ENCODE results near the gene KLK12. TPM values are rescaled to one million over a fixed set of nuclear protein-coding genes. Genes with fewer than 3 reads are reported as not detected.

KLK12 gene
- polyA plus RNA-seq, 1 donor from 2014 or later: not detected

- no peaks in the 10 kb centered on the region for H3K79me2 ChIP-seq (replicated peaks; ENCODE audit: insufficient read depth, low read length)
- H3K4me2 ChIP-seq (ENCODE audit: low read length): no peak overlapping the region
- no peaks in the 10 kb centered on the region for H3F3A ChIP-seq (ENCODE audit: insufficient read depth, low read length, poor library complexity, severe bottlenecking)
- H3K9me3 ChIP-seq (ENCODE audit: low read length): no peaks in the 10 kb centered on the region
- H3K9ac ChIP-seq (ENCODE audit: low read length): no peak overlapping the region
- no peaks in the 10 kb centered on the region for H3K36me3 ChIP-seq (ENCODE audit: insufficient read depth, low read length)
- no peaks in the 10 kb centered on the region for H4K20me1 ChIP-seq (ENCODE audit: insufficient read depth)
- H3K27ac ChIP-seq (ENCODE audit: low read length): no peak overlapping the region
- TF ChIP-seq REST (IDR thresholded peaks at IDR 0.05; ENCODE audit: borderline replicate concordance) (no peak), CTCF (IDR thresholded peaks at IDR 0.05; ENCODE audit: poor library complexity, severe bottlenecking) (no peak), EZH2 (IDR thresholded peaks at IDR 0.05; ENCODE audit: borderline replicate concordance, insufficient read depth, low read length, poor library complexity, severe bottlenecking) (no peak), EP300 (conservative IDR thresholded peaks at IDR 0.05; ENCODE audit: poor library complexity, severe bottlenecking) (no peak), TAF1 (IDR thresholded peaks at IDR 0.05; ENCODE audit: low read depth) (no peak), SMC3 (conservative IDR thresholded peaks at IDR 0.05; ENCODE audit: poor library complexity) (no peak), POLR2AphosphoS5 (IDR thresholded peaks at IDR 0.05) (no peak), RAD21 (conservative IDR thresholded peaks at IDR 0.05) (no peak), MXI1 (conservative IDR thresholded peaks at IDR 0.05; ENCODE audit: poor library complexity, severe bottlenecking) (no peak)
- no peaks in the 10 kb centered on the region for H3K27me3 ChIP-seq (ENCODE audit: insufficient read depth, low read depth, low read length)
- no peak overlapping the region for H3K4me3 ChIP-seq (ENCODE audit: low read length)
- H2AFZ ChIP-seq (ENCODE audit: low read depth, low read length): no peak overlapping the region
- H3K9me2 ChIP-seq (ENCODE audit: insufficient read depth, low read length): no peaks in the 10 kb centered on the region
Measured at GRCh38 chr19:51043497-51043896, 8.7 kb upstream of the KLK12 start.

DNA sequence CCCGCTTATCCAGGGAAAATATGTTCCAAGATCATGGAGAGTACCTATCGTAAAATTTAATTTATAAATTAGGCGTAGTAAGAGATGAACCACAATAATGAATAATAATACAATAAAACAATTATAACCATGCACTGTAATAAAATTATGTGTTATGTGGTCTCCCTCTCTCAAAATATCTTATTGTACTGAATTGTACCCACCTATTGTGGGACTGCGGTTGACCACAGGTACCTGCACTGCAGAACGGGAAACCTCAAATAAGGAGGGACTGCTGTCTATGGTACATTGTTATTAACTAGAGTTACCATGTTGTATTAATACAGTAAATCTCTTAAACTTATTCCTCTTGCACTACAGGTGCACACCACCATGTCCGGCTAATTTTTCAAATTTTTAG lies 5.3 kb upstream of the KLK12 start:
- Histone ChIP-seq H3K9me3 (ENCODE audit: low read length) (no peaks in the 10 kb centered on the region), H3K79me2 (replicated peaks; ENCODE audit: insufficient read depth, low read length) (no peaks in the 10 kb centered on the region), H3K4me3 (ENCODE audit: low read length) (no peak overlapping the region), H3K9ac (ENCODE audit: low read length) (no peak overlapping the region), H3K27ac (ENCODE audit: low read length) (no peak overlapping the region), H3K9me2 (ENCODE audit: insufficient read depth, low read length) (no peaks in the 10 kb centered on the region), H3K27me3 (ENCODE audit: insufficient read depth, low read depth, low read length) (no peaks in the 10 kb centered on the region), H3K36me3 (ENCODE audit: insufficient read depth, low read length) (no peaks in the 10 kb centered on the region), H3F3A (ENCODE audit: insufficient read depth, low read length, poor library complexity, severe bottlenecking) (no peaks in the 10 kb centered on the region), H3K4me2 (ENCODE audit: low read length) (no peak overlapping the region), H2AFZ (ENCODE audit: low read depth, low read length) (no peak overlapping the region), H4K20me1 (ENCODE audit: insufficient read depth) (no peaks in the 10 kb centered on the region)
- TF ChIP-seq REST (IDR thresholded peaks at IDR 0.05; ENCODE audit: borderline replicate concordance): no peak
- TF ChIP-seq POLR2AphosphoS5 (IDR thresholded peaks at IDR 0.05): no peak
- no peak for TF ChIP-seq CTCF (IDR thresholded peaks at IDR 0.05; ENCODE audit: poor library complexity, severe bottlenecking)
- TF ChIP-seq RAD21 (conservative IDR thresholded peaks at IDR 0.05): no peak
- no peak for TF ChIP-seq TAF1 (IDR thresholded peaks at IDR 0.05; ENCODE audit: low read depth)
- TF ChIP-seq EZH2 (IDR thresholded peaks at IDR 0.05; ENCODE audit: borderline replicate concordance, insufficient read depth, low read length, poor library complexity, severe bottlenecking): no peak
- no peak for TF ChIP-seq MXI1 (conservative IDR thresholded peaks at IDR 0.05; ENCODE audit: poor library complexity, severe bottlenecking)
- no peak for TF ChIP-seq EP300 (conservative IDR thresholded peaks at IDR 0.05; ENCODE audit: poor library complexity, severe bottlenecking)
- TF ChIP-seq SMC3 (conservative IDR thresholded peaks at IDR 0.05; ENCODE audit: poor library complexity): no peak

Measured in neural cell (in vitro differentiated cells).